Smooth muscle cell (in vitro differentiated cells): ENCODE results near the gene RNPEPL1. TPM values are rescaled to one million over a fixed set of nuclear protein-coding genes. Genes with fewer than 3 reads are reported as not detected.

Experiments
- DNase-seq: peaks from one replicate; lab custom pipeline; 2025; ENCODE audit not compliant: unreplicated experiment; lab: John Stamatoyannopoulos, UW
- H2AFZ ChIP-seq: fragments of 200-600 bp; sonication (generic); 2 replicates; pipeline ENCODE4 v1.6.0; 2016; ENCODE audit warnings: antibody characterized with exemption, low read depth, mild to moderate bottlenecking
- H3F3A ChIP-seq: fragments of 200-600 bp; sonication (generic); 2 replicates; pipeline ENCODE4 v1.6.0; 2017; ENCODE audit warnings: antibody characterized with exemption, low read depth
- H3K27ac ChIP-seq: fragments of 200-600 bp; sonication (generic); 2 replicates; pipeline ENCODE4 v1.5.1; 2016; ENCODE audit warnings: low read depth, mild to moderate bottlenecking
- H3K27me3 ChIP-seq: fragments of 200-600 bp; sonication (generic); 2 replicates; pipeline ENCODE4 v1.6.1; 2016; ENCODE audit warnings: low read depth, mild to moderate bottlenecking
- H3K36me3 ChIP-seq: fragments of 200-600 bp; sonication (generic); 2 replicates; pipeline ENCODE4 v1.5.1; 2016; ENCODE audit warnings: low read depth
- H3K4me1 ChIP-seq: fragments of 200-600 bp; sonication (generic); 2 replicates; pipeline ENCODE4 v1.5.1; 2016; ENCODE audit warnings: low read depth
- H3K4me2 ChIP-seq: fragments of 200-600 bp; sonication (generic); 2 replicates; pipeline ENCODE4 v1.6.0; 2016; ENCODE audit warnings: mild to moderate bottlenecking
- H3K4me3 ChIP-seq: fragments of 200-600 bp; sonication (generic); 2 replicates; pipeline ENCODE4 v1.5.1; 2016; ENCODE audit warnings: mild to moderate bottlenecking
- H3K79me2 ChIP-seq: fragments of 200-600 bp; sonication (generic); 2 replicates; pipeline ENCODE4 v1.6.0; 2016; ENCODE audit warnings: low read depth, mild to moderate bottlenecking
- H3K9ac ChIP-seq: fragments of 200-600 bp; sonication (generic); 2 replicates; pipeline ENCODE4 v1.6.0; 2016; ENCODE audit warnings: low read depth
- H3K9me3 ChIP-seq: fragments of 200-600 bp; sonication (generic); replicated peaks from 2 replicates; pipeline ENCODE4 v1.5.1; 2016; ENCODE audit warnings: low read depth
- H4K20me1 ChIP-seq: fragments of 200-600 bp; sonication (generic); 2 replicates; pipeline ENCODE4 v1.6.0; 2016; ENCODE audit warnings: low read depth
- WGBS: methylation state at CpG from one replicate; pipeline ENCODE4 v1.1.7; 2016; ENCODE audit warnings: low lambda C conversion rate; 5-methylcytosine and 5-hydroxymethylcytosine counted together
- polyA plus RNA-seq: library from polyadenylated mRNA; unstranded; fragments of >200 nt; fragmentation: Nextera tagmentation; extraction: Ambion mirVana; gene quantifications from 2 replicates; pipeline ENCODE4 v1.2.1, GENCODE V29; 2016
- total RNA-seq: library from RNA; depleted of rRNA; stranded (reverse); fragments of >200 nt; gene quantifications from 2 replicates; pipeline ENCODE4 v1.2.3, GENCODE V29; 2014
- TF ChIP-seq, protein P1 (sequence below): fragments of 200-600 bp; sonication (generic); IDR thresholded peaks from 2 replicates; pipeline ENCODE4 v1.5.1; 2017; ENCODE audit warnings: borderline replicate concordance, mild to moderate bottlenecking, antibody characterized with exemption; ENCODE audit not compliant: insufficient read depth, poor library complexity, severe bottlenecking

RNPEPL1 gene
- total and polyA plus RNA-seq, 2 experiments from 2014 or later: 15.3 to 40.9 TPM

DNA sequence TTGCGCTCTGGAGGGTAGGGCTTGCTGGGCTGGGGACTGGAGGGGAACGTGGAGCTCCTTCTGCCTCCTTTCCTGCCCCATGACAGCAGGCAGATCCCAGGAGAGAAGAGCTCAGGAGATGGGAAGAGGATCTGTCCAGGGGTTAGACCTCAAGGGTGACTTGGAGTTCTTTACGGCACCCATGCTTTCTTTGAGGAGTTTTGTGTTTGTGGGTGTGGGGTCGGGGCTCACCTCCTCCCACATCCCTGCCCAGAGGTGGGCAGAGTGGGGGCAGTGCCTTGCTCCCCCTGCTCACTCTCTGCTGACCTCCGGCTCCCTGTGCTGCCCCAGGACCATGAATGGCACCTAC lies 61.3 kb downstream of the RNPEPL1 start:
- no peaks in the 10 kb centered on the region for H3K79me2 ChIP-seq
- no peaks in the 10 kb centered on the region for H3K4me1 ChIP-seq
- 96% methylated on average over 5 of the region's 5 CpGs for WGBS
- H3K27ac ChIP-seq: no peak overlapping the region
- no peak overlapping the region for H3K9ac ChIP-seq
- H4K20me1 ChIP-seq: no peaks in the 10 kb centered on the region
- no peak for DNase-seq
- H2AFZ ChIP-seq: no peak overlapping the region
- H3K4me2 ChIP-seq: no peak overlapping the region
- H3K4me3 ChIP-seq: no peak overlapping the region
- TF ChIP-seq, protein P1, sequence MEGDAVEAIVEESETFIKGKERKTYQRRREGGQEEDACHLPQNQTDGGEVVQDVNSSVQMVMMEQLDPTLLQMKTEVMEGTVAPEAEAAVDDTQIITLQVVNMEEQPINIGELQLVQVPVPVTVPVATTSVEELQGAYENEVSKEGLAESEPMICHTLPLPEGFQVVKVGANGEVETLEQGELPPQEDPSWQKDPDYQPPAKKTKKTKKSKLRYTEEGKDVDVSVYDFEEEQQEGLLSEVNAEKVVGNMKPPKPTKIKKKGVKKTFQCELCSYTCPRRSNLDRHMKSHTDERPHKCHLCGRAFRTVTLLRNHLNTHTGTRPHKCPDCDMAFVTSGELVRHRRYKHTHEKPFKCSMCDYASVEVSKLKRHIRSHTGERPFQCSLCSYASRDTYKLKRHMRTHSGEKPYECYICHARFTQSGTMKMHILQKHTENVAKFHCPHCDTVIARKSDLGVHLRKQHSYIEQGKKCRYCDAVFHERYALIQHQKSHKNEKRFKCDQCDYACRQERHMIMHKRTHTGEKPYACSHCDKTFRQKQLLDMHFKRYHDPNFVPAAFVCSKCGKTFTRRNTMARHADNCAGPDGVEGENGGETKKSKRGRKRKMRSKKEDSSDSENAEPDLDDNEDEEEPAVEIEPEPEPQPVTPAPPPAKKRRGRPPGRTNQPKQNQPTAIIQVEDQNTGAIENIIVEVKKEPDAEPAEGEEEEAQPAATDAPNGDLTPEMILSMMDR: no peak
- no peaks in the 10 kb centered on the region for H3K9me3 ChIP-seq
- H3K36me3 ChIP-seq: no peaks in the 10 kb centered on the region
- H3F3A ChIP-seq: no peaks in the 10 kb centered on the region
- H3K27me3 ChIP-seq: no peaks in the 10 kb centered on the region

GRCh38 chr2:240629968-240630770 lies 61.9 kb downstream of the RNPEPL1 start:
- Histone ChIP-seq H3F3A (no peaks in the 10 kb centered on the region), H3K36me3 (no peaks in the 10 kb centered on the region), H2AFZ (no peak overlapping the region), H3K9ac (no peak overlapping the region), H3K27ac (no peak overlapping the region), H3K4me1 (no peaks in the 10 kb centered on the region), H3K4me3 (no peak overlapping the region), H3K27me3 (no peaks in the 10 kb centered on the region), H3K9me3 (no peaks in the 10 kb centered on the region), H4K20me1 (no peaks in the 10 kb centered on the region), H3K4me2 (no peak overlapping the region), H3K79me2 (no peaks in the 10 kb centered on the region)
- no peak for DNase-seq
- TF ChIP-seq, protein P1: no peak
- WGBS: 94% methylated on average over 49 of the region's 50 CpGs

Other genes starting within 250 kb of the RNPEPL1 start
- 86.4 and 88.9 TPM in 2 replicates for gene GPC1, start 132.8 kb upstream of the RNPEPL1 start, total RNA-seq
- 221 and 236 TPM in 2 replicates for gene GPC1, start 132.8 kb upstream of the RNPEPL1 start, polyA plus RNA-seq
- gene ANKMY1, start 10.5 kb upstream of the RNPEPL1 start, total RNA-seq: 3.4 and 8.7 TPM in 2 replicates
- 5.6 and 6.4 TPM in 2 replicates for gene ANKMY1, start 10.5 kb upstream of the RNPEPL1 start, polyA plus RNA-seq
- gene DUSP28, start 8.1 kb upstream of the RNPEPL1 start, total RNA-seq: 2.2 and 2.9 TPM in 2 replicates
- 6.4 and 6.5 TPM in 2 replicates for gene DUSP28, start 8.1 kb upstream of the RNPEPL1 start, polyA plus RNA-seq
- gene CAPN10, start 18.2 kb downstream of the RNPEPL1 start, total RNA-seq: 6.6 and 6.9 TPM in 2 replicates
- 17.0 and 23.6 TPM in 2 replicates for gene CAPN10, start 18.2 kb downstream of the RNPEPL1 start, polyA plus RNA-seq
- gene GPR35, start 57.0 kb downstream of the RNPEPL1 start, total RNA-seq: 1.2 and 1.3 TPM in 2 replicates
- gene GPR35, start 57.0 kb downstream of the RNPEPL1 start, polyA plus RNA-seq: 1.4 and 2.1 TPM in 2 replicates
- not detected in 2 replicates for gene AQP12B, start 114.4 kb downstream of the RNPEPL1 start, total RNA-seq
- gene AQP12B, start 114.4 kb downstream of the RNPEPL1 start, polyA plus RNA-seq: not detected in 2 replicates
- gene AQP12A, start 123.4 kb downstream of the RNPEPL1 start, total RNA-seq: not detected in 2 replicates
- gene AQP12A, start 123.4 kb downstream of the RNPEPL1 start, polyA plus RNA-seq: not detected in 2 replicates